ENCODE results near the gene TYW1. TPM values are rescaled to one million over a fixed set of nuclear protein-coding genes. Genes with fewer than 3 reads are reported as not detected.
"Not testable (repeated sequence)": the region's sequence is repeated elsewhere in the genome, so short reads cannot be mapped to it uniquely, and the experiment has no call there.

TYW1 gene, protein sequence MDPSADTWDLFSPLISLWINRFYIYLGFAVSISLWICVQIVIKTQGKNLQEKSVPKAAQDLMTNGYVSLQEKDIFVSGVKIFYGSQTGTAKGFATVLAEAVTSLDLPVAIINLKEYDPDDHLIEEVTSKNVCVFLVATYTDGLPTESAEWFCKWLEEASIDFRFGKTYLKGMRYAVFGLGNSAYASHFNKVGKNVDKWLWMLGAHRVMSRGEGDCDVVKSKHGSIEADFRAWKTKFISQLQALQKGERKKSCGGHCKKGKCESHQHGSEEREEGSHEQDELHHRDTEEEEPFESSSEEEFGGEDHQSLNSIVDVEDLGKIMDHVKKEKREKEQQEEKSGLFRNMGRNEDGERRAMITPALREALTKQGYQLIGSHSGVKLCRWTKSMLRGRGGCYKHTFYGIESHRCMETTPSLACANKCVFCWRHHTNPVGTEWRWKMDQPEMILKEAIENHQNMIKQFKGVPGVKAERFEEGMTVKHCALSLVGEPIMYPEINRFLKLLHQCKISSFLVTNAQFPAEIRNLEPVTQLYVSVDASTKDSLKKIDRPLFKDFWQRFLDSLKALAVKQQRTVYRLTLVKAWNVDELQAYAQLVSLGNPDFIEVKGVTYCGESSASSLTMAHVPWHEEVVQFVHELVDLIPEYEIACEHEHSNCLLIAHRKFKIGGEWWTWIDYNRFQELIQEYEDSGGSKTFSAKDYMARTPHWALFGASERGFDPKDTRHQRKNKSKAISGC
- 10 to 100 TPM; 23.5 to 25.0 (median 24.7) TPM for polyA plus RNA-seq (ENCODE audit: insufficient read length in 3 of 3)

DNA sequence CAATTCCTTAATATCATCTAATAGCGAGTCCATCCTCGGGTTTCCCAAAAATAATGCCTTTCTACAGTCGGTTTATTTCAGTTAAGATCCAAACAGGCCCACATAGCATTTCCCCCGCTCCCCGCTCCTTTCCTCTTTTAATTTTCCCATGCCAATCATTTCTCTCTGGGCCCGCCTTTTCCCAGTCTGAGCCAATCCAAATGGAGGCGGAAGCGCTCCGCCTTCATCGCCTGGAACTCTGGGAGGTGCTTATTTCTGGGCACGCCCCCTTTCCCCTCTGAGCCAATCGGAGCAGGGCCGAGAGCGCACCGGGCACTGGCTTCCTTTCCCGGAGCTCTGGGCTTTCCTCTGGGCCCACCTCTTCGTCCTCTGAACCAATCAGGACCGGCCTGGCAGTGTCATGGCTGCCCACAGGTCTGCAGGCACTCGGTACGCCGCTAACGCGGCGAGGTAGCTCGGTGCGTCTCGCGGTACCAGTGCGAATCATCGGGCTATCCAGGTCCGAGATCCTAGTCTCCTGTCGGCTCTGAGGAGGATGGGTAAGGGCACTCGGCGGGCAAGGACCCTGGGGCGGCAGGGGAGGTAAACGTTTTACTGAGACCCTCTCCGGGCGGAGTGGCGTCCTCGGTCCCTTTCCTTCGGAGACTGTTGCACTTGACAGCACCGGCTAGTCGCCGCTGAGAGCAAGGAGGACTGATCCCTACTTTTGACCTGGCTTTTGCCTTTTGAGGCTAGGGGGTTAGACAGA is at the start of gene TYW1:
Gene TYW1 (plus strand): TSS at position 390 of the 748 bp plus-strand sequence. CDS start 146 bp downstream, at position 536.
- DNase-seq (ENCODE audit: low read depth in 3 of 3, low spot score in 2 of 3): peak; percentile 96

DNA sequence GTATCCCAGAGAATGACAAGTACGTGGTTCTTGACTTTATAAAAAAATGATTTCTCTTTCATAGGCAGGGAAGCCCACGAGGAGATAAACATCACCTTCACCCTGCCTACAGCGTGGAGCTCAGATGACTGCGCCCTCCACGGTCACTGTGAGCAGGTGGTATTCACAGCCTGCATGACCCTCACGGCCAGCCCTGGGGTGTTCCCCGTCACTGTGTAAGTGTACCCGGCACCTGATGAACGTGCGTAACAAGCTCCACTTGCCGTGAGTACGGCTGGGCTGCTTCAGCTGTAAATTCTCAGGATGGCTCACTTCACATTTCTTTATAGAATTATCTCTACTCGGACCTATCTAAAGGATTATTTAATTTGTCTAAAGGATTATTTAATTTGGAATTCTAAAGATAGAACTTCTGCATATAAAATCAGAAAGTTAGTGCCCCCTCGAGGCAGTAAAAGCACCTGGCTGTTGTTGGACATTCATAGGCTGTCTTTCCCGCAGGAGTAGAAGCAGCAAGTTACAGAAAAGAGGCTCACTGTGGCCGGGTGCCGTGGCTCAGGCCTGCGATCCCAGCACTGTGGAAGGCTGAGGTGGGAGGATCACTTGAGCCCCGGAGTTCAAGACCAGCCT is 48.0 kb upstream of the TYW1 start:
- no peak for DNase-seq (ENCODE audit: low read depth in 3 of 3, low spot score in 2 of 3)

DNA sequence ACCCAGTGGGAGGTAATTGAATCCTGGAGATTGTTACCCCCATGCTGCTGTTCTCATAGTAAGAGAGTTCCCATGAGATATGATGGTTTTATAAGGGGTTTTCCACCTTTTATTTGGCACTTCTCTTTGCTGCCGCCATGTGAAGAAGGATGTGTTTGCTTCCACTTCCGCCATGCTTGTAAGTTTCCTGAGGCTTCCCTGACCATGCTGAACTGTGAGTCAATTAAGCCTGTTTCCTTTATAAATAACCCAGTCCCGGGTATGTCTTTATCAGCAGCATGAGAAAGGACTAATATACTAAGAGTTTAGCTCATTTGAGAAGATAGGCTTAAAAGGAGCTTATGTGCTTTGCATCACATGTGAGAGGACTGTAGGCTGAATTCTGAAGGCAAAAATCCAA is 46.3 kb upstream of the TYW1 start:
- DNase-seq (ENCODE audit: low read depth in 3 of 3, low spot score in 2 of 3): no peak

DNA sequence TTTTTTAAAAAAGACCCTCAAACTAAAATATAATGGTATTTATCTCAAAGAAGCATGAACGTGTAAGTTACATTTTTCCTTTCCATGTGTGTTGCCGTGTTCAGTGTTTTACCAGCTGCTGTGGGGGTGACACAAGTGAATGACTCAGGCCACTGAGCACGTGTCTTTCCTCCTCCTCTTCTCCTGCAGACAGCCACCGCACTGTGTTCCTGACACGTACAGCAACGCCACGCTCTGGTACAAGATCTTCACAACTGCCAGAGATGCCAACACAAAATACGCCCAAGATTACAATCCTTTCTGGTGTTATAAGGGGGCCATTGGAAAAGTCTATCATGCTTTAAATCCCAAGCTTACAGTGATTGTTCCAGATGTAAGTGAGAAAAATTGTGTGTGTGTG is 45.9 kb upstream of the TYW1 start:
- DNase-seq (ENCODE audit: low read depth in 3 of 3, low spot score in 2 of 3): no peak

DNA sequence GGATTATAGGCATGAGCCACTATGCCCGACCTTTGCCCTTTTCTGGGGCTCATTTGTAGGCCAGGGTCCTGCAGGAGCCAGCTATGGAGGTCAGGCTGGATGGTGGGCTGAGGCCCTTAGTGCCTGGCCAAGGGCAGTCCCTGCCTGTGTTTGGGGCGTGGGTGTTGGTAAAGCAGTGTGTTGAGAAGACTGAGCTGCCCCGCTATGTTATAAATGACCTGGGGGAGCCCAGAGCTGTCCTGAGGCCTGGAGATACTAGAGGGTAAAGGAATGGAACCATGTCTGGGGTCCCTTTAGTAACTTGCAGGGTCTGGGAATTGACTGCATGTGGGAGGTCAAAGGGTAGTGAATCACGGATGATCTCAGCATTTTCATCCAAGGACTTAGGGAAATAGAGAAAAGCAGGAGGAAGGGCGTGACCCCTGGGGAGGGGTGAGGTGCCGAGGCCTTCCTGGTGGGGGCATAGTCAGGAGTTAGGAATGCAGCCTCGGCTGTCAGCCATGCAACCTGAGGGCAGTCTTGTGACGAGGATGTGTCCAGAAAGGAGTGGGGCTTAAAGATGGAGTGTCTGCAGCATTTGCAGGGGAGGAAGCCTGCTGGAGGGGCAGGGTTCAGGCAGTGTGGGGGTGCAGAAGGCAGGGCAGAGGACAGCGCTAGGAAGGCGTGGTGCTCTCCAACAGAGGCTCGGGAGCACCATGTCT is 44.1 kb upstream of the TYW1 start:
- DNase-seq (ENCODE audit: low read depth in 3 of 3, low spot score in 2 of 3): no peak

DNA sequence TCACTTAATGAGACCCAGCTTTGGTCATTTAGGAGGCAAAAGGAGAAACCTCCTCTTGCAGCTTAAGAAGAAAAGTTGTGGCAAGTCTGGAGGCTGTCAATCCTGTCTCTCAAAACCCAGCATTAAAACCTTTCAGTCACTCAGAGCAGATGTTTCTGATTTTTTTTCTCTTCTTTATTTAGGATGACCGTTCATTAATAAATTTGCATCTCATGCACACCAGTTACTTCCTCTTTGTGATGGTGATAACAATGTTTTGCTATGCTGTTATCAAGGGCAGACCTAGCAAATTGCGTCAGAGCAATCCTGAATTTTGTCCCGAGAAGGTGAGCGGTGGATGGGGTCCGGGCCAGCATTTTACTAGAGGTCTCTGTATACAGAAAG is 43.6 kb upstream of the TYW1 start:
- DNase-seq (ENCODE audit: low read depth in 3 of 3, low spot score in 2 of 3): no peak

DNA sequence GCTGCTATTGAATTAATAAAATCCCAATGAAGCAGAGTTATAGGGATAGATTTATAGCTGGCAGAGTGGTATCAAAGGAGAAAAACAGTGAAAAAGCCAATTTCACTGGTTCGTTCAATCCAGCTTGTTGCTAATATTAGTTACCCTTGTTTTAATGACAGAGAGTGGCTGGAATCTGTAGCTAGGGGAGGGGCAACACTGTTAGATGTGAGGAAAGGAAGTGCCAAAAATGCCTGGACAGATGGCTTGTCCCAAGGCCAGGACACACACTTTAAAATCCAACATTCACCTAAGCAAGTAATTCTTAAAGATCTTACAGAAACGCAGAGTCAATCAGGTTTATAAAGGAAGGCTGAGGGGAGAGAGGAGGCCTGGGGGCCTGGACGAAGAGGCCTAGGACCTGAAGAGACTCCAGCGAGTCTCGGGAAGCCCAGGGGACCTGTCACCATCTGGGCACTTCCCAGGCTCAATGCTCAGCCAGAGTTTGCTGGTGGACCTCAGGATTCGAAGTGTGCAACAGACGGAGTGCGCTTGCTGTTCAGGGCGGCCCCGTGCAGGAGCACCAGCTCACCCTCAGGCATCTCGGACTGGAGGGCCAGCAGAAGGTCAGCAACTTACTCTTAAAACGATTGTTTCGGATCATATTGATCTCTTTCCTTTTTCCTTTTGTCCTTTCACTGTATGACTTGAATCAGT is 38.9 kb upstream of the TYW1 start:
- DNase-seq (ENCODE audit: low read depth in 3 of 3, low spot score in 2 of 3): no peak

DNA sequence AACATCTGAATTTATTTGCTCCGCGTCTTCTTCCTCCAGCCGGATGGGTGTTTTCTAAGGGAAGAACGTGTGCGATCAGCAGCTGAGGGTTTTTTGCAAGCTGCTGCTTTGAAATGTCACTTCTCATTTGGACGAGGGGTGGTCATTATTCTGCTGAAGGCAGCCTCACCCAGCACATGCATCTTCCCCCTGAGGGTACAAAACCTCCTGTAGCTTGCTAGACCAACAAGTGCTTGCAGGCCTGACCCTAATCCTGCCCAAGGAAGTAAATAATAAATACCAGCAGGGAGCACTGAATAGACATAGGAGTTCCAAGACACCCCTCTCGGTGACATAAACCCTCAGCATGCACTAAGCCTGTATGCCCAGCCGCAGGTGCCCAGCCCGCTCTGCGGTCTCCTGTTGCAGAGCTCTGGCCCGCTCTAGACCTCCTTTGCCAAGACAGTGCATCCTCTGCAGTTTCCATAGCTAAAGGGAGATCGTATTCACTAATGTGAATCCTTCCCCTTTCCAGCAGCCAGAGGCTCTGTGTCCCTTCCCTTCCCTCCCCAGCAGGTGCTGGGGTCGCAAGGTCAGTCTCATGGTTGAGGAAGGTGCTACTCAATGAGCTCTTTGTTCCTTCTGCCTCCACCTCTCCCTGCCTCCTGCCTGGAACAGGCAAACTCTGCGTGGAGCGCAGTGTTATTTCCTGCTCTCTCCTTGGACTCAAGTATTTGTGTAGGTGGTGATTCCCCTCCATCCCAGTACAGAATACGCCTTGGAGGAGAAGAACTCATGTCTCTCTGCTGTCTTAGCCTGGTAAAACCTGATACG is 37.9 kb upstream of the TYW1 start:
- DNase-seq (ENCODE audit: low read depth in 3 of 3, low spot score in 2 of 3): no peak

DNA sequence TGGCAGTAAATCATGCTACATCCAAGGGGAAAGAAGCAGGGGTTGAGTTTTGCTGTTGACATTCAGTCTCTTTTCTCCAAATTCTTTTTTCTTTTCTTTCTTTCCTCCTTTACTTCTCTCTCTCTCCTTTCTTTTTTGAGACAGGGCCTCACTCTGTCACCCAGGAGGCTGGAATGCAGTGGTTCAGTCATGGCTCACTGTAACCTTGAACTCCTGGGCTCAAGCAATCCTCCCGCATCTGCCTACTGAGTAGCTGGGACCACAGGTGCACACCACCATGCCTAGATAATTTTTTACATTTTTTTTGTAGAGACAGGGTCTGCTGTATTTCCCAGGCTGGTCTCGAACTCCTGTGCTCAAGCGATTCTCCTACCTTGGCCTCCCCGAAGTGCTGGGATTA is 36.4 kb upstream of the TYW1 start:
- DNase-seq (ENCODE audit: low read depth in 3 of 3, low spot score in 2 of 3): no peak

DNA sequence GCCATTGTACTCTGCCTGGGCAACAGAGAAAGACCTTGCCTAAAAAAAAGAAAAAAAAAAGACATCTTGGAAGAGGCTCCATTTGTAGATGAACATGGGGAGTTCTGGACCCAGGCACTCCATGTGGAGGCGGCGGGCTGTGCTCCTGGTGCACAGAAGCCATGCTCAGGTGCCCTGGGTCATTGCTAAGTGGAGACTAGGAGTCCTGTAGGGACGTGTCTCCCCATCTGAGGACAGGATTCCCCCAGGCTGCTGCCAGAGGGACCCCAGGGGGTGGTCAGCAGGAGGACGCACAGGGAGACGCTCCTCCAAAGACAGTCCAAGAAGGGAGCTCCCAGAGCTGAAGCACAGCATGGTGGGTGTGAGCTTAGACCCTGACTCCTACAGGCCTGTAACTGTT is 35.5 kb upstream of the TYW1 start:
- DNase-seq (ENCODE audit: low read depth in 3 of 3, low spot score in 2 of 3): no peak

DNA sequence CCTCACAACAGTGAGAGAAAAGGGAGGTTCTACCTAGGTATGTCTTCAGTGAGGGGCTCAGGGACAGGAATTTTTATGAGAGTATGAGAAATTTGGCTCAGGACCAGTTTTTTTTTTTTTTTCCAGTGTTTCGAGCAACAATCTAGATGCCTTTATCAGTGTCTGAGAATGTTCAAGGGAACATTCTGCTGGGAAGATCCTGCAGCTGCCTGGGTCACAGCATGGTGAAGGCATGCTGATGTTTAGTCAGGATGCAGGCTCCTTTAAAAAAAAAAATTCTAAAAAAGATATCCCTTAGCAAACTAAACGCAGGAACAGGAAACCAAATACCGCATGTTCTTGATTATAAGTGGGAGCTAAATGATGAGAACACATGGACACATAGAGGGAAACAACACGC is 32.2 kb upstream of the TYW1 start:
- no peak for DNase-seq (ENCODE audit: low read depth in 3 of 3, low spot score in 2 of 3)

DNA sequence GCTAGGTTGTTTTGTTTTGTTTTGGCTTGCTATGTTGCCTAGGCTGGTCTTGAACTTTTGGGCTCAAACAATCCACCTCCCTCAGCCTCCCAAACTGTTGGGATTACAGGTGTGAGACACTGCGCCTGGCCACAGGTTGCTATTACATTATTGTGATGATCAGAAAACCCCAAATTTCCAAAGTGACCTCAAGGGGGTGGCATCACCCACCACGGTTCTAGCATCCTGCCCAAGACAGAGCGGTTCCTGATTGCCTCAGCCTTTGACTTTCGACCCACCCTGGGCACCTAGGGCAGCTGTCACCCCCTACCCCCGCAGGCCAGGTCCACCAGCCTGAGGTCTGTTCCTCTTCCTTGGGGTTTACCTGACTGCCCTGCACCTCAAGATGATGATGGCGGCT is 29.6 kb upstream of the TYW1 start:
- DNase-seq (ENCODE audit: low read depth in 3 of 3, low spot score in 2 of 3): no peak

DNA sequence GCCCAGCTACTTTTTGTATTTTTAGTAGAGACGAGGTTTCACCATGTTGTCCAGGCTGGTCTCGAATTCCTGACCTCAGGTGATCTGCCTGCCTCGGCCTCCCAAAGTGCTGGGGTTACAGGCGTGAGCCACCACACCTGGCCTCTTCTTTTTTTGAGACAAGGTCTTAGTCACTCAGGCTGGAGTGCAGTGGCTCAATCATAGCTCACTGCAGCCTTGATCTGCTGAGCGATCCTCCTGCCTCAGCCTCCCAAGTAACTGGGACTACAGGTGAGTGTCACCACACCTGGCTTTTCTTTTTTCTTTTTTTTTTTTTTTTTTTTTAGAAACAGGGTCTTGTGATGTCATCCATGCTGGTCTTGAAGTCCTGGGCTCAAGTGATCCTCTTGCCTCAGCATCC is 27.6 kb upstream of the TYW1 start:
- DNase-seq (ENCODE audit: low read depth in 3 of 3, low spot score in 2 of 3): not testable (repeated sequence)

DNA sequence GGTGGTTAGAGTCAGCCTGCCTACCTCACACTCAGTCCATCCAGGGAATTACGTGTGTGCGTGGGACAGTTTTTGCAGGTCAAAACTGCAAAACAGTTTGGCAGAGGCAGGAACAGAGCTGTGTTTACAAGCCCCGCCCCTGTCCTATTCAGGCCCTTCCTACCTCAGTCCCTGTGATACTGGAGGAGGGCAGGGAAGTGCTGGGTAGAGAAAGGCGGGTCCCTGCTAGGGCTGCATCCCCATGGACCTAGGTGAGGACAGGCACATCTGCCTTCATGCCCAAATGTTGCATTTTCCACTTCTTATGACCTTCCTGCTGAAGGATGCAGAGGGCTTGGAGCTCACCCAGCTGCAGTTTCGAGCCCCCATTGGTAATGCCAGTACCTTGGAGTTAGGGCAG is 26.3 kb upstream of the TYW1 start:
- no peak for DNase-seq (ENCODE audit: low read depth in 3 of 3, low spot score in 2 of 3)

DNA sequence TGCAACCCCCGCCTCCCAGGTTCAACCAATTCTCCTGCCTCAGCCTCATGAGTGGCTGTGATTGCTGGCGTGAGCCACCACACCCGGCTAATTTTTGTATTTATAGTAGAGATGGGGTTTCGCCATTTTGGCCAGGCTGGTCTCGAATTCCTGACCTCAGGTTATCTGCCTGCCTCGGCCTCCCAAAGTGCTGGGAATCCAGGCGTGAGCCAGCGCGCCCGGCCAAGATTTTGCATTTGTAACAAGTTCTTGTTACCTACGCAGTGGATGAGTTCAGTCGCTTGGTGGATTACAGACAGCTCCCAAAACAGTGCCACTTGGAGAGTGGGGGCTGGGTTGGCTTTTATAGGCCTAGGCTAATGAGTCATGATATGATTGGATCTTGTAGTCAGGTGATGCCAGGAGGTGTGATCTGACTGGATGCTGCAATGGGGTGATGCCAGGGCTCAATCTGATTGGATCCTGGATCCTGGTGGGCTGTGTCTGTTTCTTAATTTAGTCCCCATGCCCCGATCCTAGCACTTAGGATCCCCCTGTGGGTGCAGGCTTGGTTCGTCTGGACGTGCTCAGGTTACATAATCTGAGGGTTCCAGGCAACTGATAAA is 21.5 kb upstream of the TYW1 start:
- no peak for DNase-seq (ENCODE audit: low read depth in 3 of 3, low spot score in 2 of 3)

DNA sequence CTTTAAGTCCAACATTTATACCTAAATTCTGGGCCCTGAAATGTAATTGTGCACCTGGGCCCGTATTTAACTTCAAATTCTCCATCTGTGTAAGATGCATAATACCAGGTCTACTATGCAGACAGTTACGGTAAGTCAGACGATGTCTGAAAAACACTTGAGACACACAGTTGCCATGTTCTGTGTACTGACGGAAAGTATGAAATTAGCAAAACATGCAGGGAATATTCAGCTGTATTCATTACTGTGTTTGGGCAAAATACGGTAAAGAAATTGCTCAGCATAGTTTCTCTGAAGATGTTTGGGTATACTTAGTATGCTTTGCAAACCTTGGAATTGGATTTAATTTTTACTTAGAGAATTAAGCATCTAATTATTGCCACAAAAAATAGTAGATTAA is 18.3 kb upstream of the TYW1 start:
- not testable (repeated sequence) for DNase-seq (ENCODE audit: low read depth in 3 of 3, low spot score in 2 of 3)

DNA sequence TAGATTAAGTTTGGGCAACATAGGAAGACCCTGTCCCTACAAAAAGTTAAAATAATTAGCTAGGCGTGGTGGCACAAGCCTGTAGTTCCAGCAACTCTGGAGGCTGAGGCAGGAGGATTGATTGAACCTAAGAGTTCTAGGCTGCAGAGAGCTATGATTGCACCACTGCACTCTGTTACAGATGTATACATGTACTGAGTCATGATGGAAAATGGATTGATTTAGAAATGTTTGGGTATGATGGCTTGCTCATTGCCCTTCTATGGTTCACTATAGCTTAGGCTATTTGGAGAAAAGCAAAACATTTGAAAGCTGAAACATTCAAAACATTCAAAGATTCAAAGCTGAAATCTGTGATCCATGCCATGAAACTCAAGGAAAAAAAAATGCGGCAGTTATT is 17.6 kb upstream of the TYW1 start:
- not testable (repeated sequence) for DNase-seq (ENCODE audit: low read depth in 3 of 3, low spot score in 2 of 3)

DNA sequence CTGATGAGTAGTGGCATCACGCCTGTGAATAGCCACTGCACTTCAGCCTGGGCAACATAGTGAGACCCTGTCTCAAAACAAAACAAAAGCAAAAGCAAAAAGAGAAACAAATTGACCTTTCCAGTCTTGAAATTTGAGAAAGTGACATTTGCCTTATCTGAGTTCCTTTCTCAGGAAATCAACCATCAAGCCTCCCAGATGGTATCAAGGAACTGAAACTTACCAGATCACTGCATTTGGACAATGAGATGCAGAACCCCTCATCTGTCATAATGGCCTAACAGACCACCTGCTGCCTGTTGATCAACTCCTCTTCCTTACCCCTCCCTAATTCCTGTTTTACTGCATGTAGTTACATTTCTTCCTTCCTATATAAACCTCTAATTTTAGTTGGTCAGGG is 16.3 kb upstream of the TYW1 start:
- not testable (repeated sequence) for DNase-seq (ENCODE audit: low read depth in 3 of 3, low spot score in 2 of 3)
